PFSK-1 (cell line): ENCODE data around the gene PHACTR3.

ENCODE experiments used
- FOXP2 ChIP-seq: optimal IDR thresholded peaks from 2 replicates; pipeline ENCODE3; 2011; ENCODE audit warnings: borderline replicate concordance, control low read depth, inconsistent platforms; ENCODE audit not compliant: insufficient read depth; ENCODE audit errors: extremely low read length, extremely low read depth
- POLR2AphosphoS5 ChIP-seq: IDR thresholded peaks from 2 replicates; pipeline ENCODE4 v1.6.1; 2012; ENCODE audit warnings: low read depth, mild to moderate bottlenecking, control low read depth, low read length, moderate library complexity
- REST ChIP-seq, 2 experiments: IDR thresholded peaks; 2 replicates each; pipeline versions ENCODE4 v1.6.1 to v1.8.0; 2011 to 2012; ENCODE audit warnings: low read depth in 2 of 2, low read length in 2 of 2, control low read depth in 1 of 2, inconsistent platforms in 1 of 2, mild to moderate bottlenecking in 1 of 2, moderate library complexity in 1 of 2; ENCODE audit not compliant: insufficient read depth in 1 of 2
- TAF1 ChIP-seq: IDR thresholded peaks from 2 replicates; pipeline ENCODE4 v1.6.1; 2012; ENCODE audit warnings: low read length, control low read depth, borderline replicate concordance; ENCODE audit not compliant: insufficient read depth

GRCh38 chr20:59688999-59689398 lies 84.7 kb downstream of the PHACTR3 start:
- TF ChIP-seq REST (IDR thresholded peaks at IDR 0.05; ENCODE audit: insufficient read depth in 1 of 2, low read depth in 2 of 2, low read length in 2 of 2): no peak
- TF ChIP-seq TAF1: no peak
- no peak for TF ChIP-seq POLR2AphosphoS5
- no peak for TF ChIP-seq FOXP2
